ENCODE results near the gene SLC35E4. TPM values are rescaled to one million over a fixed set of nuclear protein-coding genes. Genes with fewer than 3 reads are reported as not detected.

Gene SLC35E4
- total RNA-seq, 2 donors from 2014 or later = 4.6 to 10.5 TPM

- intact Hi-C loops (cut with DNase I) = no loop called here
- Histone ChIP-seq H3K27ac (no peak overlapping the region), H3K27me3 (replicated peaks; ENCODE audit: insufficient read depth) (no peaks in the 10 kb centered on the region), H3K4me3 (no peak overlapping the region), H3K36me3 (no peaks in the 10 kb centered on the region), H3K4me1 (replicated peaks) (no peaks in the 10 kb centered on the region), H3K9me3 (no peaks in the 10 kb centered on the region)
- TF ChIP-seq CTCF (IDR thresholded peaks at IDR 0.05) (no peak), POLR2A (IDR thresholded peaks at IDR 0.05) (no peak), POLR2AphosphoS5 (IDR thresholded peaks at IDR 0.05) (no peak)
- no peak for DNase-seq (ENCODE audit: low spot score)
- 80% methylated on average over 7 of the region's 7 CpGs for WGBS
Observed at GRCh38 chr22:30610299-30610698, 25.3 kb upstream of the SLC35E4 start.

GRCh38 chr22:30611197-30611596 is 24.4 kb upstream of the SLC35E4 start:
- no peak for DNase-seq (ENCODE audit: low spot score)
- no peaks in the 10 kb centered on the region for H3K4me1 ChIP-seq (replicated peaks)
- H3K27ac ChIP-seq = no peak overlapping the region
- TF ChIP-seq POLR2A (IDR thresholded peaks at IDR 0.05) (no peak), CTCF (IDR thresholded peaks at IDR 0.05) (no peak), POLR2AphosphoS5 (IDR thresholded peaks at IDR 0.05) (no peak)
- intact Hi-C loops (cut with DNase I) = no loop called here
- H3K9me3 ChIP-seq = no peaks in the 10 kb centered on the region
- 98% methylated on average over 3 of the region's 3 CpGs for WGBS
- H3K36me3 ChIP-seq = no peaks in the 10 kb centered on the region
- no peak overlapping the region for H3K4me3 ChIP-seq
- H3K27me3 ChIP-seq (replicated peaks; ENCODE audit: insufficient read depth) = no peaks in the 10 kb centered on the region

GRCh38 chr22:30612789-30613188 is 22.8 kb upstream of the SLC35E4 start:
- H3K36me3 ChIP-seq = no peaks in the 10 kb centered on the region
- no peak for DNase-seq (ENCODE audit: low spot score)
- intact Hi-C loops (cut with DNase I) = no loop called here
- no peaks in the 10 kb centered on the region for H3K27me3 ChIP-seq (replicated peaks; ENCODE audit: insufficient read depth)
- no peak for TF ChIP-seq POLR2A (IDR thresholded peaks at IDR 0.05)
- TF ChIP-seq CTCF (IDR thresholded peaks at IDR 0.05) = no peak
- TF ChIP-seq POLR2AphosphoS5 (IDR thresholded peaks at IDR 0.05) = no peak
- 95% methylated on average over 8 of the region's 8 CpGs for WGBS
- H3K4me3 ChIP-seq = no peak overlapping the region
- H3K4me1 ChIP-seq (replicated peaks) = no peaks in the 10 kb centered on the region
- no peaks in the 10 kb centered on the region for H3K9me3 ChIP-seq
- H3K27ac ChIP-seq = no peak overlapping the region

GRCh38 chr22:30614268-30614667 is 21.3 kb upstream of the SLC35E4 start:
- Histone ChIP-seq H3K27ac (no peak overlapping the region), H3K9me3 (no peaks in the 10 kb centered on the region), H3K36me3 (no peaks in the 10 kb centered on the region), H3K4me3 (no peak overlapping the region), H3K27me3 (replicated peaks; ENCODE audit: insufficient read depth) (no peaks in the 10 kb centered on the region), H3K4me1 (replicated peaks) (no peaks in the 10 kb centered on the region)
- 89% methylated on average over 6 of the region's 7 CpGs for WGBS
- no peak for DNase-seq (ENCODE audit: low spot score)
- intact Hi-C loops (cut with DNase I) = no loop called here
- no peak for TF ChIP-seq CTCF (IDR thresholded peaks at IDR 0.05)
- no peak for TF ChIP-seq POLR2A (IDR thresholded peaks at IDR 0.05)
- TF ChIP-seq POLR2AphosphoS5 (IDR thresholded peaks at IDR 0.05) = no peak

GRCh38 chr22:30614879-30615278 is 20.7 kb upstream of the SLC35E4 start:
- intact Hi-C loops (cut with DNase I) = no loop called here
- no peak overlapping the region for H3K27ac ChIP-seq
- H3K4me1 ChIP-seq (replicated peaks) = no peaks in the 10 kb centered on the region
- no peaks in the 10 kb centered on the region for H3K36me3 ChIP-seq
- H3K4me3 ChIP-seq = no peak overlapping the region
- no peaks in the 10 kb centered on the region for H3K27me3 ChIP-seq (replicated peaks; ENCODE audit: insufficient read depth)
- no peaks in the 10 kb centered on the region for H3K9me3 ChIP-seq
- no peak for DNase-seq (ENCODE audit: low spot score)
- TF ChIP-seq POLR2AphosphoS5 (IDR thresholded peaks at IDR 0.05) (no peak), CTCF (IDR thresholded peaks at IDR 0.05) (no peak), POLR2A (IDR thresholded peaks at IDR 0.05) (no peak)
